ENCODE results near the gene ALPL. TPM values are rescaled to one million over a fixed set of nuclear protein-coding genes. Genes with fewer than 3 reads are reported as not detected.

The ALPL gene
- total RNA-seq, 1 experiment from 2014 or later = 84.8 TPM

GRCh38 chr1:21568809-21569385 is 59.7 kb downstream of the ALPL start:
- H3K4me1 ChIP-seq (ENCODE audit: insufficient read depth, low read length) = no peaks in the 10 kb centered on the region
- peak overlapping the region in 1 of 3 experiments; percentile 88; a peak in 2 of 7 replicates for H3K27ac Mint-ChIP-seq
- no peak overlapping the region for H3K23ac ChIP-seq (ENCODE audit: insufficient read length, low read depth, low read length)
- H2BK15ac ChIP-seq (ENCODE audit: low read depth, low read length) = no peak overlapping the region
- H3K4me1 Mint-ChIP-seq = peaks cover 13 to 16% of the 10 kb centered on the region in 2 experiments
- no peak overlapping the region for H3K14ac ChIP-seq (ENCODE audit: insufficient read depth, low read length)
- no peaks in the 10 kb centered on the region for H3K9me3 Mint-ChIP-seq
- no peak overlapping the region for H4K91ac ChIP-seq (ENCODE audit: insufficient read length, low read depth, low read length)
- no peak overlapping the region for H2BK20ac ChIP-seq (ENCODE audit: low read depth, low read length, poor library complexity, severe bottlenecking)
- no peaks in the 10 kb centered on the region for H4K20me1 ChIP-seq (ENCODE audit: control insufficient read depth, insufficient read depth, insufficient read length)
- H3K4ac ChIP-seq (ENCODE audit: low read depth, low read length) = no peak overlapping the region
- no peak for TF ChIP-seq CTCF (conservative IDR thresholded peaks at IDR 0.05)
- H4K8ac ChIP-seq (replicated peaks; ENCODE audit: insufficient read length, low read depth, low read length) = no peak overlapping the region
- H2AK5ac ChIP-seq (ENCODE audit: insufficient read length, low read length) = no peak overlapping the region
- H2BK5ac ChIP-seq (ENCODE audit: insufficient read length, low read length) = no peak overlapping the region
- WGBS (ENCODE audit: extremely low coverage, insufficient read length, low lambda C conversion rate) = no CpG with 5 or more reads among the region's 10 CpGs
- H2BK120ac ChIP-seq (ENCODE audit: low read depth, low read length, poor library complexity, severe bottlenecking) = no peak overlapping the region
- peaks cover 2 to 13% (median 7%) of the 10 kb centered on the region in 3 experiments; a peak in 3 of 7 replicates for H3K36me3 Mint-ChIP-seq (ENCODE audit: insufficient read depth in 1 of 3, low read depth in 3 of 3)
- H4K5ac ChIP-seq (ENCODE audit: insufficient read length, low read depth, low read length) = no peak overlapping the region
- H2AFZ ChIP-seq (ENCODE audit: low read length) = no peak overlapping the region
- no peaks in the 10 kb centered on the region for H3K79me1 ChIP-seq (ENCODE audit: insufficient read depth, low read depth, low read length, poor library complexity, severe bottlenecking)
- no peak overlapping the region for H3K9ac ChIP-seq (ENCODE audit: extremely low read depth, insufficient read length, low read length)
- H3K56ac ChIP-seq (ENCODE audit: insufficient read length, low read depth, low read length) = no peak overlapping the region
- H3K27ac ChIP-seq (ENCODE audit: insufficient read length, low read depth, low read length) = no peak overlapping the region
- H3K4me2 ChIP-seq (ENCODE audit: insufficient read depth, insufficient read length, low read length) = no peak overlapping the region
- no peaks in the 10 kb centered on the region for H3K79me2 ChIP-seq (ENCODE audit: insufficient read depth, low read length)
- no peaks in the 10 kb centered on the region for H3K27me3 ChIP-seq (ENCODE audit: insufficient read depth, low read length)
- no peaks in the 10 kb centered on the region for H3K27me3 Mint-ChIP-seq (ENCODE audit: low read depth)
- no peak overlapping the region for H2BK12ac ChIP-seq (ENCODE audit: insufficient read length, low read depth, low read length)
- no peak overlapping the region for H3T11ph ChIP-seq (ENCODE audit: low read length)
- H3K4me3 Mint-ChIP-seq = no peak overlapping the region
- no peaks in the 10 kb centered on the region for H3K23me2 ChIP-seq (ENCODE audit: insufficient read length, low read depth, low read length, poor library complexity, severe bottlenecking)
- no peak for DNase-seq
- no peak overlapping the region for H3K18ac ChIP-seq (ENCODE audit: insufficient read length, low read depth, low read length)
- H3K9me3 ChIP-seq (ENCODE audit: control insufficient read depth, low read depth, low read length) = no peaks in the 10 kb centered on the region
